BE2C (cell line): Measurements from ENCODE around the gene COL6A2.

Experiments
- DNase-seq: peaks from one replicate; pipeline ENCODE4 v3.0.0-alpha.2; 2020
- H3K27me3 ChIP-seq: fragments of 250-450 bp; sonication (Bioruptor Pico); 2 replicates; pipeline ENCODE4 v1.5.1; 2020; ENCODE audit warnings: mild to moderate bottlenecking
- H3K36me3 ChIP-seq: fragments of 250-450 bp; sonication (Bioruptor Pico); 2 replicates; pipeline ENCODE4 v1.5.1; 2020; ENCODE audit warnings: mild to moderate bottlenecking
- H3K4me1 ChIP-seq: fragments of 250-450 bp; sonication (Bioruptor Pico); 2 replicates; pipeline ENCODE4 v1.5.1; 2020
- H3K4me3 ChIP-seq: 2 replicates; pipeline ENCODE4 v1.5.1; 2011; ENCODE audit warnings: low read depth, low read length
- H3K9me3 ChIP-seq: fragments of 250-450 bp; sonication (Bioruptor Pico); 2 replicates; pipeline ENCODE4 v1.5.1; 2020
- TF ChIP-seq, protein P1 (sequence below): IDR thresholded peaks from 2 replicates; pipeline ENCODE4 v1.5.1; 2012; ENCODE audit warnings: mild to moderate bottlenecking, low read depth, low read length

Gene COL6A2

DNA sequence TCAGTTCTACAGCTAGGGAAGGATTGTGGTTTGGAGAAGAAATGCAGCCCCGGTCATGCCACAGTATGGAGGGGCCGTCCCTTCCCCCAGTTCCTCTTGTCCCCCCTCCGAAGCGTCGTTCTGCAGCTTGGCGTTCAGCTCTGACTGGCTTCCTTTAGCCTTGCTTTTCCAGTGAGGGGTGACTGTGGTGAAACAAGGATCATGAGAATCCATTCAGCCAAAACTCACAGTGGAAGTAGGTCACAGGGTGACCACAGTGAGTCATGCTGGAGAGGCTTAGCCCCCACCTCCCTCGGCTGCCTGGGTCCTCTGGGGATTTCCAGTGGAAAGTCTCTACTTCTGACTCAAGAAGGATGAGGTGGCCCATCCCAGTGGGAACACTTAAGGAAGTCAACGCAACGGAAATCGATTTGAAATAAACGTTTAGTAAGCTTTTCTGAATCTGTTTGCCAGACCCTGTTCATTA lies 37.3 kb upstream of the COL6A2 start:
- TF ChIP-seq, protein P1, sequence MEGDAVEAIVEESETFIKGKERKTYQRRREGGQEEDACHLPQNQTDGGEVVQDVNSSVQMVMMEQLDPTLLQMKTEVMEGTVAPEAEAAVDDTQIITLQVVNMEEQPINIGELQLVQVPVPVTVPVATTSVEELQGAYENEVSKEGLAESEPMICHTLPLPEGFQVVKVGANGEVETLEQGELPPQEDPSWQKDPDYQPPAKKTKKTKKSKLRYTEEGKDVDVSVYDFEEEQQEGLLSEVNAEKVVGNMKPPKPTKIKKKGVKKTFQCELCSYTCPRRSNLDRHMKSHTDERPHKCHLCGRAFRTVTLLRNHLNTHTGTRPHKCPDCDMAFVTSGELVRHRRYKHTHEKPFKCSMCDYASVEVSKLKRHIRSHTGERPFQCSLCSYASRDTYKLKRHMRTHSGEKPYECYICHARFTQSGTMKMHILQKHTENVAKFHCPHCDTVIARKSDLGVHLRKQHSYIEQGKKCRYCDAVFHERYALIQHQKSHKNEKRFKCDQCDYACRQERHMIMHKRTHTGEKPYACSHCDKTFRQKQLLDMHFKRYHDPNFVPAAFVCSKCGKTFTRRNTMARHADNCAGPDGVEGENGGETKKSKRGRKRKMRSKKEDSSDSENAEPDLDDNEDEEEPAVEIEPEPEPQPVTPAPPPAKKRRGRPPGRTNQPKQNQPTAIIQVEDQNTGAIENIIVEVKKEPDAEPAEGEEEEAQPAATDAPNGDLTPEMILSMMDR, result no peak
- Histone ChIP-seq H3K36me3 (no peaks in the 10 kb centered on the region), H3K4me3 (no peak overlapping the region), H3K9me3 (peaks cover 19% of the 10 kb centered on the region), H3K27me3 (no peaks in the 10 kb centered on the region), H3K4me1 (no peaks in the 10 kb centered on the region)
- DNase-seq, result no peak

DNA sequence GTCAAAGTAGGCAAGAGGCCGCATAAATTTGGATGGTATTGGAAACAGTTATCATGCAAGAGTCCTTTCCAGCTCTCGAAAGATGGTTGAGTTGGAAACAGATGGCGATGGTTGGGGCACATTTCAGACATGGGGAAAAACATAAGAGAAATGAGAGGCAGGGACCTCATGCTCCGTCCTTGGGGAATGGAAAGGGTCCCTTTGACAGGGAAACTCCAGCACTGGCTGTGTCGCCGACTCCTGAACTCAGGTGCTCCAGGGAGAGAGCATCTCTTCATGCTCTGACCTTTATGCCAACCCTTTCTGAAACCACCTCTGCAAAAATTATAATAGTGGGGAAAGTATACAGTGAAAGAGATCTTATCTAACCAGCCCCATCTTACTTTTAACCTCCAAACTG lies 36.8 kb upstream of the COL6A2 start:
- TF ChIP-seq, protein P1, result no peak
- peaks cover 19% of the 10 kb centered on the region for H3K9me3 ChIP-seq
- H3K4me1 ChIP-seq, result no peaks in the 10 kb centered on the region
- no peak for DNase-seq
- H3K4me3 ChIP-seq, result no peak overlapping the region
- H3K36me3 ChIP-seq, result no peaks in the 10 kb centered on the region
- no peaks in the 10 kb centered on the region for H3K27me3 ChIP-seq

DNA sequence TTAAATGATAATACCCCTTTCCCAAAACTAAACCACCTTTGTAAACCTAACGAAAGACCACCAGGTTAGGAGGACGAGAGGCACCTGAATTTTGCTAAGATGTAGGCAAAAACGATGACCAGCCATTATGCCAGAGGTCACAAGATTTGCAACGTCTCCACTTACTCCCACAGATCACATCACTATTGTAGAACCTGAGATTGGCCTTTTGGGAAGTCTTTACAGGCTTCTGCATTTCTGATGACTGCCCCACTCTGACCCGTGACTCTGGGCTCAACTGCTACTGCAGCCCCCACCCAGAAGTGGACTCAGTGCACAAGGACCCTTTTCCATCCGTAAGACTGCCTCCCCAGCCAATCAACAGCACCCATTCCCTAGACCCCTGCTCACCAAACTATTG lies 36.4 kb upstream of the COL6A2 start:
- DNase-seq, result no peak

DNA sequence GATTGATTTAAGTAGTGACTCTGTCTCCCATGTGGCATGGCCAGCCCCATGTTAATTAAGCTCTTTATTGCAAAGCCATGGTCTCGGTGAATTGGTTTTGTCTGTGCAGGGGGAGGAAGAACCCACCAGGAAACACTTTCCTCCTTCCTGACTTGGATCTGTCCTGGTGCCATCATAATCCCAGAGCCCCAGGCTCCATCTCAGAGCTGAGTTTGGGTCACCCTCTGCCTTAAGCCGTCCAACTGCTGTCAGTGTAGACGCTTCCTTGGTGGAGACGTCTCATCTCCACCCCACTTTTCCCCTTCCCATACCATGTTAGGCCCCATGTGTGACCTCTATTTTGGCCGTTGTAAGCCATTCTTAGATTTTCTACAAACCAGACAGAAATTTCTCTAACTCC lies 36.0 kb upstream of the COL6A2 start:
- Histone ChIP-seq H3K4me1 (no peaks in the 10 kb centered on the region), H3K36me3 (no peaks in the 10 kb centered on the region), H3K9me3 (peaks cover 19% of the 10 kb centered on the region), H3K27me3 (no peaks in the 10 kb centered on the region), H3K4me3 (no peak overlapping the region)
- no peak for DNase-seq
- TF ChIP-seq, protein P1, result no peak

More for the DNA sequence above, 36.4 kb upstream of the COL6A2 start:
- H3K4me3 ChIP-seq, result no peak overlapping the region
- H3K4me1 ChIP-seq, result no peaks in the 10 kb centered on the region
- peaks cover 19% of the 10 kb centered on the region for H3K9me3 ChIP-seq
- H3K36me3 ChIP-seq, result no peaks in the 10 kb centered on the region
- TF ChIP-seq, protein P1, result no peak
- H3K27me3 ChIP-seq, result no peaks in the 10 kb centered on the region

DNA sequence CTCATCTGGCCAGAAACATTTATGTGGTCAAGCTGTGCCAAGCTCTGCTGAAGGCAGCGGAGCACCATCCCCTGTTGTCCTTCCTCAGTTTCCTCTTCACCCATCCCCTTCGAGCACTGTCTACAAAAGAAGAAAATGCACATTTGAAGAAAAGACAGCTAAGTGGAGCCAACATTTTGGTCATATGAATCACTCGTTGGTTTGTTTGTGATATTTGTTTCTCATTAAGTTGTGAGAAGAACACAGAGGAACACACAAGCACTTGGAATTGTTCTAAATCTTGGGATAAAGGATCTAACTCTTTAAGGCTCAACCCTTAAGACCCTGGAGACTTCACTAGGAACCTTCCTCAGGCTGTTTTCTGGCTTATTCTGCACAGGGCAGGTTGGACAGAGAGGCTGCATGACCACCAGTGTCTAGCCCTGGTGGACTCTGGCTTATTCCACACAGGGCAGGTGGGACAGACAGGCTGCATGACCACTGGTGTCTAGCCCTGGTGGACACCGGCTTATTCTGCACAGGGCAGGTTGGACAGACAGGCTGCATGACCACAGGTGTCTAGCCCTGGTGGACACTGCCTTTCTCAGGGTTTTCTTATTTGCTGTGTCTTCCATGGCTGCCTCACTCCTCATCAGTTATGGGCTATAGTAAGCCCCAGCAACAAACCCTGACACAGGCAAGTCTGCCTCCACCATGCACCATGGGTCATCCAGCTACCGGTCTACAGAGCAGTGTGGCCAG lies 35.3 kb upstream of the COL6A2 start:
- H3K9me3 ChIP-seq, result peaks cover 19% of the 10 kb centered on the region
- no peaks in the 10 kb centered on the region for H3K36me3 ChIP-seq

GRCh38 chr21:46063227-46063626 lies 34.7 kb upstream of the COL6A2 start:
- H3K9me3 ChIP-seq, result peaks cover 19% of the 10 kb centered on the region
- no peaks in the 10 kb centered on the region for H3K36me3 ChIP-seq
- H3K4me3 ChIP-seq, result no peak overlapping the region
- no peaks in the 10 kb centered on the region for H3K27me3 ChIP-seq
- H3K4me1 ChIP-seq, result no peaks in the 10 kb centered on the region
- DNase-seq, result no peak
- TF ChIP-seq, protein P1, result no peak

More for the DNA sequence above, 35.3 kb upstream of the COL6A2 start:
- Histone ChIP-seq H3K4me3 (no peak overlapping the region), H3K4me1 (no peaks in the 10 kb centered on the region), H3K27me3 (no peaks in the 10 kb centered on the region)
- TF ChIP-seq, protein P1, result no peak
- no peak for DNase-seq
